ENCODE results near the gene TUBGCP2.

The TUBGCP2 gene

DNA sequence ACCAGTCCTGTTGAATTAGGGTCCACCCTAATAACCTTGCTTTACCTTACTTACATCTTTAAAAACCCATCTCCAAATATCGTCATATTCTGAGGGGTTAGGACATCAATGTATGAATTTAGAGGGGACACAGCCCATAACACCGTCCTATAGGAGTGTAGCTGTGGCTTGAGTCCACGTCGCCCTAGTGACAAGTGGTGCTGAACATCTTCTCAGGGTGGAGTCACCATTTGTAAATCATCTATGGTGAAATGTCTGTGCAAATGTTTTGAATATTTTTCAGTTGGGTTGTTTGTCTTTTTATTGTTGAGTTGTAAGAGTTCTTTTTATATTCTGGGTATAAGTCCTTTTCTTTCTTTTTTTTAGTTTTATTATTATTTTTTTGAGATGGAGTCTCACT lies 33.3 kb upstream of the TUBGCP2 start:
- DNase-seq (ENCODE audit: low read depth, low spot score) = no peak

DNA sequence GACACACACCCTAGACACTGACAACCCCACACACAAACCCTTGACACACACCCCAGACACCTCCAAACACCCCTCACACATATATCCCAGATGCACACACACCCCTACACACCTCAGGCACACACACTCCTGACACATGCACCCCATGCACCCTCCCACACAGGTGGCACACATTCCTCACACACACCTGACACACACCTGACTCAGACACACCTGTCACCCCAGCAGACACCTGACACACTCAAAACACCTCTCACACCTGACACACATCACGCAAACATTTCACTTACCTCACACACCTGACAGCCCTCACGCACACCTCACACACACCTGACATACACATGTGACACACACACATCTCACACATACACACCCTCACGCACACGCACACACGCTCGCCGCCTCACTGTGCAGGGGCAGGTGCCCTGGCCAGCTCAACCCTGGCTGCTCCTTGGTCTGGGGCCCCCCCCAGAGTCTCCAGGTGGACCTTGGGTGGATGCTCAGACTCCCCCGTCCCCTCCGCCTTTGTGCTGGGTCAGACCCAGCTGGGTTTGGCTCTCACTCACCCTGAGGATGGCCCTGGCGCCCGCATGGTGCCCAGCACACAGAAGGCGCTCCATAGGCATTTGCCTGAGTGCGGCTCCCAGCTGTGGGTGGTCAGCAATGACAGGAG lies 31.2 kb upstream of the TUBGCP2 start:
- DNase-seq (ENCODE audit: low read depth, low spot score) = no peak

DNA sequence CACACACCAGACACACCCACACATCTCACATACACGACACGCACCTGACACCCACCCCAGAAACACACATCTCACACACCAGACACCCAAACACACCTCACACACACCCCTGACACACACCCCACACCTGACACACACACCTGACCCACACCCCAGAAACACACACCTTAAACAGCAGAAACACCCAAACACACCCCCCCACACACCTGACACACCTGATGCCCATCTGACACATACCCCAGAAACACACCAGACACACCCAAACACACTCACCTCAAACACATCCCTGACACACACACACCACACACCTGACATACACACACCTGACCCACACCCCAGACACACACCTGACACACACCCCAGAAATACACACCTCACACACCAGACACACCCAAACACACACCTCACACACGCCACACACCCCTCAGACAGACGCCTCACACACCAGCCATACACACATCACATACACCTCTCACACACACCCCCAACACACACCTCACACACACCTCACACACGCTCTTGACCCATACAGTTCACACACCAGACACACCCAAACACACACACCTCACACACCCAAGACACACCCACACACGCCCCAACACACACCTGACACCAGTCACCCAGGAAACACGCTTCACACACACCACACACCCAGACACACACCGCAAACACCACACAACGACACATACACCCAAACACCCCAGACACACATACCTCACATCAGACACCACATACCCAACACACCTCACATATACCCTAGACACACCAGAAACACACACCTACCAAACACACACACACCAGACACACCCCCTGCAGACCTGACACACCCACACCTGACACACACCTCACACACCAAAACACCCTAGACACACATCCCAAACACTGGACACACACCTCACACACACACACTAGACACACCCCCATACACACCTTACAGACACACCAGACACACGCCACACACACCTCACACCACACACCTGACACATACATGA lies 29.7 kb upstream of the TUBGCP2 start:
- DNase-seq (ENCODE audit: low read depth, low spot score) = no peak

DNA sequence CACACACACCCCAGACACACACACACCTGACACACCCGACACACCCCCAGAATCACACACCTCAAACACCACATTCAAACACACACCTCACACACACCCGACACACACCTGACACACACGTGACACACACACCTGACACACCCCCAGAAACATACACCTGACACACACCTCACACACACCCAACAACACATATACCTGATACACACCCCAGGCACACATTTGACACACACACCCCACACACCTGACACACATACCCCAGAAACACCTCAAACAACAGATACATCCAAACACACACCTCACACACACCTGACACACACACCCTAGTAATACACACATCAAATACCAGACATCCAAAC lies 28.7 kb upstream of the TUBGCP2 start:
- DNase-seq (ENCODE audit: low read depth, low spot score) = no peak

DNA sequence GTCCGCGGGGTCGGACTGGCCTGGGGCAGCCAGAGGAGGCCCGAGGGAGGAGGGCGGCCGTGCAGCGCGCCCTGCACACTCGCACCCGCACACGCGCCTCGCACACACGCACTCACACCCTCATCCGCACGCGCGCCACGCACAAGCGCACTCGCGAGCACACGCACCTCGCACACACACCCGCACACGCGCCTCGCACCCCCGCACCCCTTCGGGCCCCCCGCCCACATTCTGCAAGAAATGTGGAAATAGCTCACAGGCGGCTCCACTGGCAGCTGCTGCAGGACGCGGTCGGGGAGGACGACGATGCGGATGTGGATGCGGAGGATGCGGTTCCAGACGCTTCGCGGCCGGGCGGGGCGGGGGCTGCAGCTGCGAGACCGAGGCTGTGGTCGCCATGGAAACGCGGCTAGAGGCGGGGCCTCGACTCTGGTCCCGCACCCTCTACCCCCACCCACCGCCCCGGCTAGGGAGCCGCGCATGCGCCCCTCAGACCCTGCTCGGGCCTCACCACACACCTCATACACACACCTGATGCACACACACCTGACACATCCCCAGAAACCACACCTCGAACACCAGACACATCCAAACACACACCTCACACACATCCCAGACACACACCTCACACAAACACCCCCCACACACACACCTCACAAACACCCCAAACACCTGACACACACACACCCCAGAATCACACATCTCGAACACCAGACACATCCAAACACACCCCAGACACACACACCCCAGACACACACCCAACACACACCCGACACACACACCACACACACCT lies 28.1 kb upstream of the TUBGCP2 start, which contains the start of gene CALY:
CALY (minus strand) TSS at position 320 of the 793 bp plus-strand sequence. CDS start 7,907 bp downstream, outside the sequence.
- DNase-seq (ENCODE audit: low read depth, low spot score) = peak; percentile 36

DNA sequence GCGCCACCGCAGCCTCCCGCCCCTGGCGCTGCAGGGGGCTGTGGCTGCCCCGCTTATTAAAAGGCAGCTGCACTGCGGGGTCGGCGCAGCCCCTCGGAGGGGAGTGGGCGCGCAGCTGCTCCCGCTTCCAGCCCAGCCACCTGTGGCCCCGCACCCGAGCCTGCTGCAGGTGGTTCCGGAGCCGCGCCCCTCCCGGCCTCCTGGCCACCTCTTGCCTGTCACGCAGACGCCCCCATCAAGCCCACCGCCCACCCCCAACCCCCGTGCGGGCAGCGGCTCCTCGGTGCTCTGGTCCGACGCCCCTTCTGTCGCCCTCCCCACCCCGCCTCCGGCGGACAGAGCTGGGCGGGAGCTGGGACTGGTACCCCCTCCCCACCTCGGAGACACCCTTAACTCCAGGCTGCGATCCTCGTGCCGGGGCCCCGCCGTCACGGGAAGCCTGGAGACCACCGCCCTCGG lies 27.5 kb upstream of the TUBGCP2 start:
- DNase-seq (ENCODE audit: low read depth, low spot score) = no peak

DNA sequence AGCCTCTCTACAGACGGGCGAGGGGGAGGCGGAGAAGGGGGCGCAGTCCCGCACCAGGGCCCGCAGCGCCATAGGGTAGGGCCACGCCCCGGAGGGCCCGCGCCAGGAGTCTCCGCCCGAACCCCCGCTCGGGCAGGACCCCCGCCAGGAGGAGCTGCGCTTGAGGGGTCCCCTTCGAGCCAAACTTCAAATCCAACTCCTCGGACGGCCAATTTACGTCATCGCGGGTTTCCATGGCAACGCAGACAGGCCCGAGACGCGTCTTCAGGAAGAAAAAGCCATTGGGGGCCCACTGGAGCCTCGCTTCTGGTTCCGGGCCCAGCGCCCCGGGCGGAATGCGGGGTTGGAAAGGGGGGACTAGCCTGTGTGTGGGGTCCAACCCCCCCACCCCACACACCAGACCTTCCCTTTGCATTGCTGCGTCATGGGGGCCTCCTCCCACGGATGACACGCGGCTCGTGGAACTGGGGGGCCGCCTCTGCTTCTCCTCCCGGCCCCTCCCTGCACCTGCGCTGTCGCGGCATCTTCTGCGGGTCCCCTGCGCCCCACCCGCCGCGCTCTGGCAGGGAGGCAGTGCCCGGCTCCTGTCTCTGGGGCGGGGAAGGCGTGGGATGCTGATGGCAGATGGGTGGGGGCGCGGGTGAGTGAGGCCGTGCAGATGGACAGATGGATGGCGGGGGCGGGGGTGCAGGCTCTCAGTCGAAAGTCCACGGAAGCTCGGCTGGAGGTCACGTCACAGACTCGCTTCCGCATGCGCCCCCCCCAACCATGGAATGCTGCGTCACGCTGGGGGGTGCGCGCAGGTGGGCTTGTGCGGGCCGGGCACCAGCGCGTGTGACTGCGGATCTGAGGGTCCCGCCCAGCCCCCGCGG lies 26.8 kb upstream of the TUBGCP2 start:
- DNase-seq (ENCODE audit: low read depth, low spot score) = peak; percentile 68

DNA sequence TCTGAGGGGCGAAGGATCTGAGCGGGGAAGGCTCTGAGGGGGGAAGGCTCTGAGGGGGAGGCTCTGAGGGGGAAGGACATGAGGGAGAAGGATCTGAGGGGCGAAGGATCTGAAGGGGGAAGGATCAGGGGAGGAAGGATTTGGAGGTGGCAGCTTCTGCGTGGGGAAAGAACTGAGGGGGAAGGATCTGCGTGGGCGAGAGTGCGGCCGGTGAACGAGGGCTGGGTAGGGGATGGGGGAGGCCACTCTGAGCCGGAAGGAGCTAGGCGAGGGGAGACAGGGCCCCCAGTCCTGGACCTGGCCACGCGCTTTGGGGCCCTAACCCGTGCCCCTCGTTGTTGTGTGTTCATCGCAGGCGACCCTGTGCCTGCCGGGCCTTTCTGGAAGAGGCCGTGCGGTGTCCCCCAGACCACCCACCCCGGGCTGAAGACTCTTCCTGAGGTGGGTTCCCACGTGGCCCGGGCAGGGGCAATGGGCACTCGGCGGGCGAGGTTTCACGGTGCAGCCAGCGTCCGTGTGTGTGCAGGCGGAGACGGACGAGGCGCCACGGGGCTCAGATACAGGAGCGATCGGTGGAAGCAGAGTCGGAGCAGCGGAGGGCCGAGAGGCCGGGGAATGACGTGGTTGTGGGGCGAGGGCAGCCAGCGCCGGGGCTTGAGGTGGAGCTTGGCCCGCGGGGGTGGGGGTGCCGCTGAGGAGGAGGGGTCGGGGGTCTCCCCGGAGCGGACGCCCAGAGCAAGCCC lies 26.0 kb upstream of the TUBGCP2 start:
- DNase-seq (ENCODE audit: low read depth, low spot score) = peak; percentile 49

DNA sequence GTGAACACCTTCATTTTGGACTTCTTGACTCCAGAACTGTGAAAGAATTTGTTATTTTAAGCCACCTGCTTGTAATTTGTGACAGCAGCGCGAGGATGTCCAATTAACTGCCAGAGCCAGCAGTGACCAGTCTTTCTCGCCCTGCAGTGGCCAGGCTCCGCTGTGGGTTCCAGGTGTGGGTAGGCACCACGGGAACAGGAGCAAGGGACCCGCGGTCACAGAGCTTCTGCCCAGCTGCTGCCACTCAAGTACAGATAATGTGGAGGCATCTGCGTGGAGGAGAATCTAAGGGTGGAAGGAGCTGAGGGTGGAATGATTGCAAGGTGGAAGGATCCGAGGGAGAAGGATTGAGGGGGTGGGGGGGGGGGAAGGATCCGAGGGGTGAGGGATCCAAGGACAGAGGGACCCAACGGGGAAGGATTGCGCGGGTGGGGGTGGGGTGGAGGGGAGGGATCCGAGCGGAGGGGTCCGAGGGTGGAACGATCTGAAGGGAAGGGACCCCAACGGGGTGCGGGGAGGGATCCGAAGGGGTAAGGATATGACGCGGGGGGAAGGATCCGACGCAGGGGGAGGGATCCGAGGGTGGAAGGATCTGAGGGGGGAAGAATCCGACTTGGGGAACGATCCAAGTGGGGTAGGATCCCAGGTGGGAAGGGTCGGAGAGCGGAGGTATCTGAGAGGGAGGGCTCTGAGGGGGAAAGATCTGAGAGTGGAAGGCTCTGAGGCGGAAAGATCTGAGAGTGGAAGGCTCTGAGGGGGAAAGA lies 24.4 kb upstream of the TUBGCP2 start:
- DNase-seq (ENCODE audit: low read depth, low spot score) = no peak

DNA sequence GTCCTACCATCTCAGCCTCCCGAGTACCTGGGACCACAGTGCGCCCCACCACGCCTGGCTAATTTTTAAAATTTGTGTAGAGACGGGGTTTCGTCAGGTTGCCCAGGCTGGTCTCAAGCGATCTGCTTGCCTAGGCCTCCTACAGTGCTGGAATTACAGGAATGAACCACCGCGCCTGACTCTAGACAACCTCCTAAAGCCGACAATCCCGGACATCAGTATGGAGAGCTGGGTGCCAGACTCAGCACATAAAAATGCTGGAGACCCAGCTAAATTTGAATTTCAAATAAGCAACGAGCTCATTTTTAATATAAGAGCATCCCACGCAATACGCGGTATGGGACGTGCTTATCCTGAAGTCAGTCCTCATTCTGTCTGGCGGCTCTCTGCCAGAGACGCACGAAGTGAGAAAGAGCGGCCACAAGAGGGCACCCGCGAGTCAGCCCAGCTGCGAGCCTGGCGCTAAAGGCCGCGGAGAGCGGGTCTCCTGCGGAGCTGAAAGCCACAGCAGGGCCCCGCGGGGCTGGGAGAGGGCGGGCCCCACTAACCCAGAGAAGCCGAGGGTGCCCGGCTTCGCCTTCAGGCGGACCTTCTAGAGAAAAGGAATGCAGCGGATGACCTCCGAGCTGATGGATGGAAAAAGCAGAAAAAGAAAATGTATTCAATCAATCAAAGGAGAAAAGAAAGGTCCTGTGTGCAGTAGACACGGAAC lies 21.0 kb upstream of the TUBGCP2 start:
- peak; percentile 96 for DNase-seq (ENCODE audit: low read depth, low spot score)

DNA sequence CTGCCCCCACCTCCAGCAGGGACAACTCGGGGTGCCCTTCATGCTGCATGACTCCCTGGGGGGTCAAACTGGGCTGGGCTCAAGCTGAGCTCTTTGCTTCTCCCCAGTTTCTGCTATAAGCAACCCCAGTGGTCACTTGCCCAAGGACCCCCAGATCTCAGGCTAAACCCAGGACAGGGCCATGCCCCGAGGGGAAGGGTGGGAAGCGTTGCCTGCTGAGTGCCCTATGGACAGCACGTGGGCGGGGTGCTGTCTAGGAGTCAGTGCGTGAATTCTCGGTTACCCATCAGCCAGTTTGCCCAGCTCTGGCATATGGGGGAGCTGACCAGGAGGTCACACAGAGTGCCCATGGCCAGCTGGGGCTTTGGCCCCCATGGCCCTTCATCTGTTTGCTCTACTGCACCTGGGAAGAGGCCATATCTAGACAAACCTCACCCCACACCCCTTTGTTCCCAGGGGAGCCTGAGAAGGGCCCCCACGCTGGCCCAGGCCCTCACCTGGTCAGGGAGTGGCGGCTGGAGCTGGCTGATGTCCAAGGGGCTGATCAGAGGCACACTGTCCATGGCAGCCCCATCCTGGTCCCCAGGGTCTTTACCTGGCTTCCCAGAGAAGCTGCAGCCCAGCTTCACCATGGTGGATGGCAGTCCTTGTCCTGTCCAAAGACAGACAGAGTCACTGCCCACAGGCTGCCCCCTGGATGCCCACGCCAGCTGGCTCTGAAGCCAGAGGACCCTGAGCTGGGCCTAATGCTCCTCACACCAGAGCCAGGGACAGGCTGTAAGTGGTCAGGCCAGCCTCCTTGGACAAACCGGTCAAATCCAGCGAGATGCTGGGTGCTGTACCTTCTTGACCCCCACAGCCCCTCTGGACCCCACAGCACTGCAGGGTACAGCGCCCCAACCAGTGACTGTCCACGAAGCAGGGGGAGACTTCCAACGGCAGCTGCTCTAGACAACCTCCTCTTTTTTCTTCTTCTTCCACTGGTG lies 20.0 kb upstream of the TUBGCP2 start:
- no peak for DNase-seq (ENCODE audit: low read depth, low spot score)

DNA sequence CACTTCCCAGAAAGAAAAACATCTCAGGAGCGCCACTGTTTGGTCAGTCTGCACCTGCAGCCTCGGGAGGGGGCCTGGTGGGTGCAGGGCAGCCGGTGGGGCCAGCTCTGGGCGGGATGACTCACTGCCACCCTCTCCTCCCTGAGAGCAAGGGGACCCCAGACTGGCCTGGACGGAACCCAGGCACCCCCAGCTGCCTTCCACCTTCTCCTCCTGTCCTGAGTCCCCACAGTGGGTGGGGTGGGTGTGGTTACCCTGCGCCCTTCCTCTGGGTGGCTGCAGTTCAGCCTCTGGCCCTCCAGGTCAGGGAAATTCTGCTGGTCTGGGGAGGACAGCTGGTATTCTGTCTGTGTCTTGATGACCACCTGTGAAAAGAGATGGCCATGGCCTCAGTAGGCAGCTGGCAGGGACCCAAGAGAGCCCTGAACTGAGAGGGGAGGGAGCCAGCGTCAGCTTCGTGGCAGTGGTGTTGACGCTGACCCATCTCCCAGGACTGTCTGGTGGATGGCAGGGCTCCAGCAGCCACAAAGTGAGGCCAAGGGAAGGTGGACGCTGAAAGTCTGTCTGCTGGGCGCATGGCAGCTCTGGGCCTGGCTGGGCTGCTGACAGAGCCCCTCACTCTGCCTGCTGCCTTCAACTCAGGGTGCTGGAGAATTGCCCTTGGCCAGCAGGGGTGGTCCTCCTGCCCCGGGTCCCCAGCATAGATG lies 19.1 kb upstream of the TUBGCP2 start:
- DNase-seq (ENCODE audit: low read depth, low spot score) = no peak

DNA sequence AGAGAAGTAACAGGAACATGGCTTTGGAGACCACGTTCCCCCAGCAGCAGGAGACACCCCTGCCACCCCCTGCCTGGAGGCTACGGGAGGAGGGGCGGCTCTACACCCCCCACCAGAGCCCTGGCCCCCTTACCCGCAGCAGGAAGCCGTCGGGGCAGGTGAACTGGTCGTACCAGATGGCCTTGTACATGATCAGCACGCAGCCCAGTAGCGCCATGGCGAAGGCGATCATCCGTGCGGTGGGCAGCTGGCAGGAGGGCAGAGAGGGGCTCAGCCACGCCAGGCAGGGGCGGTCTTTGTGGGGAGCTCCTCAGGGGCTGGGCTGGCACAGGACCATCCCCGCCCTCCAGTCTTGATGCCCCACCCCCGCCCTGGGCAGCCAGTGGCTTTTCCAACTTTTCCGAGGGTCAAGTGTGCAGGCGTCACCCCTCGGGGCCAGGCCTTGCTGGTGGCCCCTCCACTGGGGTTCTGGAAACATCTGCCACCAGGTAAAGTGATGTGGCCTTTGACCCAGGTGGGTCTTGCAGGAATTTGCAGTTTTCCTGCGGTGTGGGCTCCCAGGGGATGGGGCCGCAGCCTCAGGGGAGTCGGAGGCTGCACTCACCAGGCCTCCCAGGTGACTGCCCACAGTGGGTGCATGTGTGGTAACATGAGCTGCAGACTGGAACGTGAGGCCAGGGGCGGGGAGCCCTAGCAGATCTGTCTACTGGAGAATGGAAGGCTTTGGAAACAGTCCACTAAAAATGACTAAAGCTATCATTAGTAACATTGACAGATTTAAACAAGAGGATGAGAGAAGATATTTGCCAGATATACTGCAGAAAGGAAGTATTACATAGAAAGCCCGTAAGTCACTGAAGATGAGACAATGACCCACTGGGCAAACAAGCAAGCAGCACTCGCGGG lies 18.3 kb upstream of the TUBGCP2 start:
- DNase-seq (ENCODE audit: low read depth, low spot score) = no peak

DNA sequence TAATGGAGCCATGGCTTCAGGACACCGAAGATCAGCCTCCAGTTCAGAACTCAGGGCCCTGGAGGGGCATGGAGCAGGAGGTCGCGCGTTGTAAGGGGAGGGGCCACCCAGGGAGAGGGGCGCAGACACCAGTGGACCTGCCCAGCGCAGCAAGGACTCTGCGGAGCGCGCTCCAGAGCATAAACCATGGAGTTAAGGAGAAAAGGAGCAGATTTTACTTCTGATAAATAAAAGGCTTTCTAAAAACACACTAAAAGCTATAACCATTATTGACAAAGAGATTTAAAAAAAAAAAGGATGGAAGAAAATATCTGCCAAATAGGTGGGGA lies 17.5 kb upstream of the TUBGCP2 start:
- DNase-seq (ENCODE audit: low read depth, low spot score) = no peak

DNA sequence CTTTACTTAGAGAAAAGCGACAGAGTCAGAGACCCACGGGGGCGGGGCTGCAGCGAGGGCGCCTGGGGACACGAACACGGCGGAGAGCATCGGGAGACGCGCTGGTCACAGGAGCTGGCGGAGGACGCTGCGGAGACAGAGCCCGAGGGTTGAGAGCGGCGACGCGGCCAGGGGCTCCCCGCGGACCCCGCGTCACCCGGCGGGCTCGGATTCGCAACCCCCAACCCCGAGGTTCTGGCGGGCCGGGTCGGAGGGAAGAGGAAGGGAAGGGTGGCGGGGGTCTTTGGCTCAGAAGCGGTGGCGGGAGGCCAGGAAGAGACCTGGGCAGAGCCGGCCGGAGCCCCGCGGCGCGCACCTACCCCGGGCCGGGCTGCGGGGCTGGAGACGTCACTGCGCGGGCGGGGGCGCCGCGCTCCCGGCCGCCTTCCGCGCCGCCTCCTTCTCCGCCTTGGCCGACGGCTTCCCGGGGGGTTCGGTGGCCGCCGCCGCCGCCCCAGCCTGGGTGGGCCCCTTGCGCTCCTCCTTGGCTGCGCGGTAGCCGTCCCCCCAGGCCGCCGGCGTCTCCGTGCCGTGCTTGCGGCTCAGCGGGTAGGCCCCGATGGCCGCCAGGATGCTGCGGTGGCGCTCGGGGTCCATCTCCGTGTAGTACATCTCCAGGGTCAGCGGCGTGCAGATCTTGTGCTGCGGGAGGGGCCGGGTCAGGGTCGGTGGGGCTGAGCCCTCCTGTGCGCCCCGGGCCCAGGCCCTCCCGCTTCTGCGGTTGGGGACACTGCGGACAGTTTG lies 17.0 kb upstream of the TUBGCP2 start:
- peak; percentile 46 for DNase-seq (ENCODE audit: low read depth, low spot score)

Data from astrocyte of the hippocampus (primary cell).